GM21786 (cell line): ENCODE results near the gene VPS4B.
"Not testable (repeated sequence)": the region's sequence is repeated elsewhere in the genome, so short reads cannot be mapped to it uniquely, and the experiment has no call there.

Experiments
- ATAC-seq: cut with Tn5 transposase; IDR thresholded peaks from one replicate; pipeline ENCODE4 v1.9.1; 2021; ENCODE audit not compliant: unreplicated experiment

VPS4B gene

DNA sequence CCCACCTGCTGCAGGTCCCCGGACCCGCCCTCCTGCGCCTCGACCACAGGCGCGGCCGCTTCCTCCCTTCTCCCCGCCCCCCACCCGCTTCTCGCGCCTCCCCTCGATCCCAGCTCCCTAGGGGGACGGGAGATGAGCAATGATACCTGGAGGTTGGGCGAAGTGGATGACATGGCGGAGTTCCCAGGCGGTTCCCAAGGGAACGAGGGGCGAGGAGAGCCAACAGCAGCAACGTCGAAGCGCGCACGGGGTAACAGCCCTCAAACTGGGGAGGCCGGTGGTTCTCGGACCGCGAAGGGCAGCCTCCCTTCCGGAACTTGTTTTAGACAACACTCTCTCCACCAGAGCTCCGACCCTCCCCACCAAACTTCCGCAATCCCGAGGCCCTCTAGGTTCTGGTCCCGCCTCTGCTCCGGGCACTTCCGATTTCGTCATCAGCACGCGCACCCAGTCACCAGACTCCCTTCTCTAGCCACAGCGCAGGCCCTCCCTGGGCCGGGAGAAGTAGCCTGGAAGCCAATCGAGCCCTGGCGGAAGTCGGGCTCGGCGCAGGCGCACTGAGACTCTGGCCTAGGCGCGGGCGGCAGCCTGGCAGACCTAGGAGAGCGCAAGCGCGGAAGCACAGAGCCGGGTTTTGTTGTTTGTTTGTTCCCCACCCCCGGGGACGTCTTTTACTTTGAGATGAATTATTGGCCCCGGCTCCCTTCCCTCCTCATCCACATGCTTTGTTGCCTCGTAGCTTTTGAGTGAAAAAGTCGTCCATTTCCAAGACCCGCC lies at the start of gene VPS4B:
TSS of gene VPS4B (minus strand) at position 390 of the 777 bp plus-strand sequence. CDS start at position 173, 217 bp downstream.
- ATAC-seq, result peak; percentile 98

GRCh38 chr18:63470751-63471150 lies 48.5 kb upstream of the VPS4B start:
- no peak for ATAC-seq

GRCh38 chr18:63468575-63468974 lies 46.3 kb upstream of the VPS4B start:
- no peak for ATAC-seq

- no peak for ATAC-seq
Observed at GRCh38 chr18:63467699-63468098, 45.4 kb upstream of the VPS4B start.

GRCh38 chr18:63465059-63465458 lies 42.8 kb upstream of the VPS4B start:
- no peak for ATAC-seq

GRCh38 chr18:63464434-63464833 lies 42.2 kb upstream of the VPS4B start:
- ATAC-seq, result no peak

- ATAC-seq, result no peak
Observed at GRCh38 chr18:63460414-63460813, 38.1 kb upstream of the VPS4B start.

- no peak for ATAC-seq
Observed at GRCh38 chr18:63457977-63458376, 35.7 kb upstream of the VPS4B start.

- ATAC-seq, result no peak
Observed at GRCh38 chr18:63454497-63454896, 32.2 kb upstream of the VPS4B start.

GRCh38 chr18:63452751-63453150 lies 30.5 kb upstream of the VPS4B start:
- ATAC-seq, result not testable (repeated sequence)

DNA sequence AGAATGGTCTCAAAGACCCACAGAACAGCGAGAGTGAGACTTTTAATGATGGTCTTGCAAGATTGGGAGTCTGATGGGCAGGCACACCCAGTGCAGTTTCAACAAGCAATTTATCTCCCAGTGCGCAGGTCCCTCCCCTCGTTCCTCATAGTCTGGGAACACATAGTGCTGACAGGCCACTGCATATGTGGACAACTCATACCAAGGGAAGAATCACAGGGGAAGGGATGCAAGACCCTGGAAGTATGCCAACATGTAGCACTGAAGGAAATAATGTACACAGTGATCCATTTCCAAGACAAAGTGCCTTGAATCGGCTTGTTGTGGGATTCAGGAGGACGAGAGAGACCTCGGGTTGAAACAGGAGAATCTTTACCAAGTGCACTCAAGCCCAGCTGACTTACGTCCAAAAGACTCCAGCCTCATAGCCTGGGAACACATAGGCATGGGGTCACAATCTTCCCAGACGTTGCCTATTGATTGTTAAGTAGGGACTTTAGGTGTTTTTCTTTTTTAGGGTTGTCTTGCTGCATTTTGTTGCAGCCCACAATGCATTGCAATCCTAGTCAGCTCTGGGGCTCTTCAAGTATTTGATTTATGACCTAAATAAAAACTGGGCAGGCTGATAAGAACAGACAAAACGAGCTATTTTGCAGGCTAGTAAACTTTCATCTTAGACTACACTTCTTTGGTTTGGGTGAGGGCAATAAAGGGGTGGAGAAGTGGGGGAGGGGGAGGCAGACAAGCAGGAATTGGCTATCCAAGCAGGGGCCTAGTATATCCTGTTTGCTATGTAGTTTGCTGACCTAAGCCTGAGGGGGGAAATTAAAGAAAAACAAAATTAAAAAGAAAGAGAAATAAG lies 29.8 kb upstream of the VPS4B start:
- ATAC-seq, result no peak

- no peak for ATAC-seq
Observed at GRCh38 chr18:63449426-63449825, 27.1 kb upstream of the VPS4B start.

- ATAC-seq, result no peak
Observed at GRCh38 chr18:63447066-63447465, 24.8 kb upstream of the VPS4B start.

GRCh38 chr18:63446266-63446665 lies 24.0 kb upstream of the VPS4B start:
- ATAC-seq, result no peak

GRCh38 chr18:63445037-63445436 lies 22.8 kb upstream of the VPS4B start:
- ATAC-seq, result no peak

- ATAC-seq, result no peak
Observed at GRCh38 chr18:63444580-63444979, 22.3 kb upstream of the VPS4B start.

DNA sequence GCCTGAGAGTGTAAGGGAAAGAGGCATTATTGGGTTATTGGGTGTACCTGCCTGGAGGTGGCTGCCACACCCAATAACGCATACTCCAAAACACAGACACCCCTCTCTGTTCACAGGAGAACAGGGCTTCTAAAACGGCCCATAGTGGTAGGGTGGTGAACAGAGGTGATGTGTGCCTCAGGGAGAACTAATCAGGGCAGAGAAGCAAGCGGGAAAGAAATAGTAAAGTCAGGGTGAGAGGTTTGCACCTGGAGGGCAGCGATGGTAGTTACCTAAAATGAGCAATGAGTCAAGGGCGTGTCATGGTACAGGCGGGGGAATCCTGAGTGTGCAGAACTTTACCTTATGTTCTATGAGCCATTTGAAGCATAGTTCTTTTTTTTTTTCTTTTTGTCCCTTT lies 21.6 kb upstream of the VPS4B start:
- ATAC-seq, result no peak

GRCh38 chr18:63440881-63441280 lies 18.6 kb upstream of the VPS4B start:
- ATAC-seq, result no peak

GRCh38 chr18:63440219-63440618 lies 17.9 kb upstream of the VPS4B start:
- ATAC-seq, result no peak

- peak; percentile 60 for ATAC-seq
Observed at GRCh38 chr18:63439334-63439733, 17.1 kb upstream of the VPS4B start.

- ATAC-seq, result no peak
Observed at GRCh38 chr18:63438181-63438580, 15.9 kb upstream of the VPS4B start.

DNA sequence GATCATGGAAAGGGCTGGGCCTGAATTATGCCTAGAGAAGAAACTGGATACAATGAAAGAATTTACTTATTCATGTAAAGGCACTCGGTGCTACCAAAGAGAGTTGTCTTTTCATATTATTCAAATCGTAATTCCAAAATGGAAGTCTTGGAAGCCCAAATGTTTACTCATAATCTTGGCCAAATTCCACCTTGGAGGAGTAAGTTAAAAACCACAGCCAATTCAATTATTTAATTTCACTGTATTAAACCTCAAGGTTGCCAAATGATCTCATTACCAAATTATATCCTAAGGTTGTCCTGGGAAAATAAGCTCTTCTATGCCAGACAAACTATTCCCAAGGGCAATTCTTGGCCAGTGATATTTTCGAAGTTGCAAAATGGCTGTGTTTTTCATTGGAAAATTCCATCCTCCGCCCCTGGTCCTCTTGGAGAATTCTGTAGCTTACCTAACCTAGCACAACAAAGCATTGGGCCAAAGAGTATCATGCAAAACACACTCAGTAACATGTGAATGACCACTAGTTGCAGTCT lies 11.1 kb upstream of the VPS4B start:
- no peak for ATAC-seq
